Sigmoid colon (tissue), 7 donors: ENCODE measurements around the gene HIVEP1. TPM values are rescaled to one million over a fixed set of nuclear protein-coding genes. Genes with fewer than 3 reads are reported as not detected.

ENCODE experiments used
- DNase-seq: peaks from one replicate; pipeline ENCODE4 v3.0.0-alpha.2; 2019
- H3K27ac ChIP-seq, 4 donors: fragments of 200-600 bp; sonication (generic); one replicate each; pipeline ENCODE4 v1.5.1; 2016 to 2019; ENCODE audit warnings: mild to moderate bottlenecking in 1 of 4
- H3K27me3 ChIP-seq, 3 donors: fragments of 200-600 bp; sonication (generic); one replicate each; pipeline ENCODE4 v1.5.1; 2019; ENCODE audit warnings: mild to moderate bottlenecking in 1 of 3
- H3K36me3 ChIP-seq, 4 donors: fragments of 200-600 bp; sonication (generic); one replicate each; pipeline ENCODE4 v1.5.1; 2016 to 2019
- H3K4me1 ChIP-seq, 4 donors: fragments of 200-600 bp; sonication (generic); one replicate each; pipeline ENCODE4 v1.5.1; 2017 to 2019
- H3K4me3 ChIP-seq, 4 donors: fragments of 200-600 bp; sonication (generic); one replicate each; pipeline ENCODE4 v1.5.1; 2017 to 2019; ENCODE audit warnings: mild to moderate bottlenecking in 2 of 4, moderate library complexity in 1 of 4
- H3K9me3 ChIP-seq, 4 donors: fragments of 200-600 bp in 3 of 4; sonication (generic) in 3 of 4; one replicate each; pipeline versions ENCODE4 v1.5.1 to v1.6.1; 2013 to 2019
- EP300 ChIP-seq, 4 donors: sonication (generic); formaldehyde crosslinking; IDR thresholded peaks; one replicate each; pipeline ENCODE4 v1.6.1; 2017; ENCODE audit warnings: antibody characterized with exemption in 4 of 4
- POLR2A ChIP-seq, 2 donors: fragments of 450-650 bp; IDR thresholded peaks; one replicate each; pipeline ENCODE4 v1.6.1; 2016; ENCODE audit warnings: antibody characterized with exemption in 2 of 2, mild to moderate bottlenecking in 2 of 2, moderate library complexity in 2 of 2
- POLR2AphosphoS5 ChIP-seq, 4 donors: sonication (generic); formaldehyde crosslinking; IDR thresholded peaks; one replicate each; pipeline ENCODE4 v1.6.1; 2017; ENCODE audit warnings: antibody characterized with exemption in 4 of 4
- WGBS, 2 donors: extraction: QIAGEN DNeasy Blood & Tissue Kit; methylation state at CpG; one replicate each; pipeline ENCODE4 v1.1.7; 2013; 5-methylcytosine and 5-hydroxymethylcytosine counted together
- intact Hi-C: fragments of 100-400 bp; cut with DNase I; formaldehyde crosslinking; loops from one replicate; pipeline ENCODE4 v1.15.1; 2023
- polyA plus RNA-seq, 3 donors: library from polyadenylated mRNA; stranded (reverse); fragments of 200-250 nt; gene quantifications; one replicate each; pipeline ENCODE4 v1.2.3, GENCODE V29; 2013
- total RNA-seq, 4 donors: library from RNA; depleted of rRNA; stranded (reverse); fragments of >200 nt; gene quantifications; one replicate each; pipeline ENCODE4 v1.1.0, GENCODE V29; 2016
- TF ChIP-seq, protein P1 (sequence below), 4 experiments: fragments of 450-650 bp in 3 of 4; fragments of 200-600 bp in 1 of 4; IDR thresholded peaks; one replicate each; pipeline ENCODE4 v1.5.1; 2016 to 2019; ENCODE audit warnings: antibody characterized with exemption in 4 of 4, mild to moderate bottlenecking in 3 of 4, moderate library complexity in 2 of 4
- donor health status: healthy with polysubstance abuse.
- donor health status: Bipolar disorder and iron deficiency.
- donor health status: healthy.

The HIVEP1 gene
- total and polyA plus RNA-seq, 7 donors, result 4.6 to 28.5 (median 13.2) TPM

DNA sequence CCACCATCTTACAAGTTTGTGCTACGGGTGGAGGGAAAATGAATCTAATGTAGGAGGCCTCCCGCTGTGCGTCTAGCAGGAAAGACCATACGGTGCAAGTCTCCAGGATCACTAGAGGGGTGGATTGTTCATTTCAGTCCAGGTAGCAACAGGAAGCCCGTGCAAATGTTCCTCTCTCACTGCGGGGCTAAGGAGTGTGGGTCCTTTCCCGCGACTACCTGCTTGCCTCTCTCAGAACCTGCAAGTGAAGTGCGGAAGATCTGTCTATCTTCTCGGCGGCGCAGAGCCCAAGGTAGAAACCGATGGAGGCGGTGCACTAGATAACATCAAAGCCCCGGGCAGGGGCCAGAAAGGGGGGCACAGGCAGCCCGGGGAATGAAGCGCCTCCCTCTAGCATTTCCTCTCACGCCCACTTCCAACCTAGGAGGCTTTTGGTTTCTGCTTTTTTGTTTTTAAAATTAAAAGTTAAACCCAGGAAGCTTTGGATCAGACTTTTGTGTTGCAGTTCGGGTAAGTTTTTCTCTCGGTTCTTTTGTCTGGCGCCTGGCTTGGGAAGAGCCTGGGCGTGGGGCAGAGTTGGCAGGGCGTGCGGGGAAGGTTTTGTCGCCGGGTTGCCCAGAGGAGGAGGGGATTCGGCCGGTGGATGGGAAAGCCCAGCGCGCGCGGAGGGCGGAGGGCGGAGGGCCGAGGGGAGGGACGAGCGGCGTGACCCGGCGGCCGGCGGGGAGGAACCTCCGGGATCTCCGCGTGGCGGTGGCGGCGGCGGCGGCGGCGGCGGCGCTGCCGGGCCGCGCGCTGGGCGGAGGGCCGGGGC is 3.5 kb upstream of the HIVEP1 start:
- no peaks in the 10 kb centered on the region for H3K36me3 ChIP-seq
- intact Hi-C loops, result loop anchor here (2.0 to 10.0 kb wide), 3 partner anchors 226 to 472 kb away; partner anchors contain the start of gene TMEM170B
- no peaks in the 10 kb centered on the region for H3K9me3 ChIP-seq
- H3K27me3 ChIP-seq, result no peaks in the 10 kb centered on the region
- WGBS, 2 donors, result 0% methylated on average over 60 of the region's 60 CpGs
- H3K4me1 ChIP-seq, result peaks cover 0 to 26% (median 24%) of the 10 kb centered on the region in 4 donors
- peak overlapping the region; percentile 93 to 99 (median 98) for H3K27ac ChIP-seq
- TF ChIP-seq POLR2AphosphoS5 (IDR thresholded peaks at IDR 0.05) (peak in 3 of 4 donors; percentile 50 to 53 (median 51)), EP300 (IDR thresholded peaks at IDR 0.05) (no peak)
- TF ChIP-seq, protein P1, sequence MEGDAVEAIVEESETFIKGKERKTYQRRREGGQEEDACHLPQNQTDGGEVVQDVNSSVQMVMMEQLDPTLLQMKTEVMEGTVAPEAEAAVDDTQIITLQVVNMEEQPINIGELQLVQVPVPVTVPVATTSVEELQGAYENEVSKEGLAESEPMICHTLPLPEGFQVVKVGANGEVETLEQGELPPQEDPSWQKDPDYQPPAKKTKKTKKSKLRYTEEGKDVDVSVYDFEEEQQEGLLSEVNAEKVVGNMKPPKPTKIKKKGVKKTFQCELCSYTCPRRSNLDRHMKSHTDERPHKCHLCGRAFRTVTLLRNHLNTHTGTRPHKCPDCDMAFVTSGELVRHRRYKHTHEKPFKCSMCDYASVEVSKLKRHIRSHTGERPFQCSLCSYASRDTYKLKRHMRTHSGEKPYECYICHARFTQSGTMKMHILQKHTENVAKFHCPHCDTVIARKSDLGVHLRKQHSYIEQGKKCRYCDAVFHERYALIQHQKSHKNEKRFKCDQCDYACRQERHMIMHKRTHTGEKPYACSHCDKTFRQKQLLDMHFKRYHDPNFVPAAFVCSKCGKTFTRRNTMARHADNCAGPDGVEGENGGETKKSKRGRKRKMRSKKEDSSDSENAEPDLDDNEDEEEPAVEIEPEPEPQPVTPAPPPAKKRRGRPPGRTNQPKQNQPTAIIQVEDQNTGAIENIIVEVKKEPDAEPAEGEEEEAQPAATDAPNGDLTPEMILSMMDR (IDR thresholded peaks at IDR 0.05), result no peak
- DNase-seq, result peak; percentile 88
- H3K4me3 ChIP-seq, result peak overlapping the region; percentile 52 to 86 (median 72)

DNA sequence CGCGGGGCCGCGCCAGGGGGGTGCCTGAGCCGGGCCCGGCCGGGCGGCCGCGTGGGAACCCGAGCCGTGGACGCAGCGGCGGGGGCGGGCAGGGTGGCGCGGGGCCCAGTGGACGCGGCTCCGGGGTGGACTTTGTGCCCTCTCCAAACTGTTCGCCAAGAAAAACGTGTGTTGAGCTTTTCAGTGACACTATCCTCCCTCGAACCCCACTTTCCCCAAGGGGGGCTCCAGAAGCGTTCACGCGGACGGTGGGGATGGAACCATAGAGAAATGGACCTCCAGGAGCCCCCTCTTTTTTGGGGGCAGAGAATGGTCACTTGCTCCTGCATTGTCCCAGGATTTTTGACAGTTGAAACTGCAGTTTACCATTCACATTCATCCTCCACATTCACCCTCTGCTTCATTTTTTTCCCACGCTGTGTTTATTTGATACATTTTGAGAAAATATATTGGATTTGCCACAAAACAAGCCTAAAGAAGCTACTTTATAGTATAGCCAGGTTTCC is 2.9 kb upstream of the HIVEP1 start:
- Histone ChIP-seq H3K27ac (peak overlapping the region; percentile 93 to 99 (median 98)), H3K36me3 (no peaks in the 10 kb centered on the region), H3K4me3 (peak overlapping the region; percentile 40 to 86 (median 64)), H3K9me3 (no peaks in the 10 kb centered on the region), H3K27me3 (no peaks in the 10 kb centered on the region), H3K4me1 (peaks cover 0 to 33% (median 31%) of the 10 kb centered on the region in 4 donors)
- TF ChIP-seq POLR2A (IDR thresholded peaks at IDR 0.05), result no peak
- TF ChIP-seq, protein P1 (IDR thresholded peaks at IDR 0.05), result no peak
- TF ChIP-seq POLR2AphosphoS5 (IDR thresholded peaks at IDR 0.05), result no peak
- no peak for TF ChIP-seq EP300 (IDR thresholded peaks at IDR 0.05)
- intact Hi-C loops, result loop anchor here (2.0 to 10.0 kb wide), 3 partner anchors 226 to 472 kb away; partner anchors contain the start of gene TMEM170B
- no peak for DNase-seq
- 0 to 1% methylated on average over 29 of the region's 29 CpGs for WGBS, 2 donors

DNA sequence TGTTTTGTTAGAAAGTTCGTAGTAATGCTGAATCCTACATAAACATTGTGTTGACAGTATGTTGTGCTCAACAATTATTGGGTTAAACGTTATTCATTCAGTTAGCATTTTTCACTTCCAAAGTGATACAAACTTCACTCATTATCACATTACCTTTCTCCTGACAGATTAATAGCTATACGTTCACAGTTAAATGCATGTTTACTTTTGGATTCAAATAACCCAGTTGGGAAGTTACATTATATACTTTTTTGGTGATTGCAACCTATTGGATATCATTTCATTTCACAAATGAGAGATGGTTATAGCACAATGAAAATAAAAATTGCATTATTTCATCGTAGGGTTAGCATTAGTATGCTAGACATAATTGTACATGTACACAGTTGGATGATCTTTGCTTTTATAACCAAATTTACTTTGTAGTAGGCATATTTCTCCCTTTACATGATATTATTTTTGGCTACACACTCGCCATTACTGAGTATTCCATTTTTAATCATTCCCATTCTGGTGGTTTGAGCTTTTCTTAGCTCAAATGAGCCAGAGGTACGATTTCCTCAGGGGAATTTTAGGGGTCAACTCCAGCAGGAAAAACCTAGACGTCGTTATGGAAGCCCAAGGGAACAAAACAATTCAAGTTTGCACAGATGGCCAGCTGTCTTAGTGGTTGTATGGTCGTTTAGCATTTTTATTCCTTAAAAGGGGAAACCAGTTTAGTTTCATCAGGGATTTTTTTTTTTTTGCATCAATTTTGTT is 2.1 kb upstream of the HIVEP1 start:
- H3K9me3 ChIP-seq, result no peaks in the 10 kb centered on the region
- peak in 1 of 4 donors; percentile 15 for TF ChIP-seq POLR2AphosphoS5 (IDR thresholded peaks at IDR 0.05)
- TF ChIP-seq EP300 (IDR thresholded peaks at IDR 0.05), result no peak
- TF ChIP-seq, protein P1 (IDR thresholded peaks at IDR 0.05), result no peak
- peak overlapping the region in 3 of 4 donors; percentile 76 to 93 (median 86) for H3K4me3 ChIP-seq
- H3K27me3 ChIP-seq, result no peaks in the 10 kb centered on the region
- H3K4me1 ChIP-seq, result peaks cover 0 to 35% (median 31%) of the 10 kb centered on the region in 4 donors
- WGBS, 2 donors, result 1 to 11% methylated on average over 9 of the region's 9 CpGs
- no peak for DNase-seq
- peak overlapping the region; percentile 93 to 99 (median 98) for H3K27ac ChIP-seq
- intact Hi-C loops, result loop anchor here (2.0 to 10.0 kb wide), 5 partner anchors 225 to 915 kb away; partner anchors contain the start of genes SMIM13 and TMEM170B
- no peaks in the 10 kb centered on the region for H3K36me3 ChIP-seq

- no peaks in the 10 kb centered on the region for H3K27me3 ChIP-seq
- no peaks in the 10 kb centered on the region for H3K9me3 ChIP-seq
- WGBS, 2 donors, result 1% methylated on average over 22 of the region's 22 CpGs
- H3K36me3 ChIP-seq, result no peaks in the 10 kb centered on the region
- H3K4me1 ChIP-seq, result peaks cover 0 to 35% (median 31%) of the 10 kb centered on the region in 4 donors
- peak overlapping the region; percentile 54 to 93 (median 81) for H3K4me3 ChIP-seq
- peak; percentile 89 for DNase-seq
- intact Hi-C loops, result loop anchor here (5.0 to 10.0 kb wide), 2 partner anchors 353 to 916 kb away; partner anchors contain the start of gene SMIM13
- peak overlapping the region; percentile 93 to 99 (median 98) for H3K27ac ChIP-seq
- TF ChIP-seq POLR2A (IDR thresholded peaks at IDR 0.05) (no peak), POLR2AphosphoS5 (IDR thresholded peaks at IDR 0.05) (peak in 2 of 4 donors; percentile 23 to 27)
Observed at GRCh38 chr6:12010635-12011275, 1.4 kb upstream of the HIVEP1 start.
